ENCODE data around the gene DNAAF3.

GRCh38 chr19:55196803-55197202 is 30.4 kb upstream of the DNAAF3 start:
- no peak for TF ChIP-seq CTCF (conservative IDR thresholded peaks at IDR 0.05; ENCODE audit: low read depth, low read length)
- no peak for TF ChIP-seq EZH2 (IDR thresholded peaks at IDR 0.05; ENCODE audit: borderline replicate concordance, low read depth, low read length, poor library complexity, severe bottlenecking)

Measured in A673 (cell line).